AG04450 (cell line): ENCODE data around the gene STK32C. TPM values are rescaled to one million over a fixed set of nuclear protein-coding genes. Genes with fewer than 3 reads are reported as not detected.

Experiments
- CTCF ChIA-PET: fragments of 300-600, 350-600 bp; formaldehyde crosslinking; extraction: SDS; loops from one replicate; lab custom pipeline; 2022; ENCODE audit warnings: antibody characterized with exemption, inconsistent platforms; lab: Charles Lee
- POLR2A ChIA-PET: fragments of 350-600 bp; formaldehyde crosslinking; extraction: SDS; loops from one replicate; lab custom pipeline; 2021; ENCODE audit warnings: antibody characterized with exemption, inconsistent platforms; lab: Yijun Ruan, JAX
- DNase-seq: peaks from one replicate; pipeline ENCODE4 v3.0.0-alpha.2; 2011; ENCODE audit warnings: low read depth, low spot score
- H3K27ac ChIP-seq: one replicate; pipeline ENCODE4 v1.5.1; 2012; ENCODE audit warnings: low read depth, low read length, control low read depth
- H3K27me3 ChIP-seq: one replicate; pipeline ENCODE4 v1.6.0; 2012; ENCODE audit warnings: low read length; ENCODE audit not compliant: control insufficient read depth, insufficient read depth
- H3K4me3 ChIP-seq: 2 replicates; pipeline ENCODE4 v1.5.1; 2011; ENCODE audit warnings: mild to moderate bottlenecking, low read depth, low read length, control low read depth
- H3K9me3 ChIP-seq: 2 replicates; pipeline ENCODE4 v1.5.1; 2012; ENCODE audit warnings: low read length; ENCODE audit not compliant: control insufficient read depth, insufficient read depth
- polyA plus RNA-seq: library from polyadenylated mRNA; depleted of rRNA; stranded (reverse); fragments of >200 nt; gene quantifications from 2 replicates; pipeline ENCODE4 v1.2.3, GENCODE V29; 2011
- TF ChIP-seq, protein P1 (sequence below): IDR thresholded peaks from 2 replicates; pipeline ENCODE4 v1.5.1; 2011; ENCODE audit warnings: low read depth, low read length, control low read depth, inconsistent platforms

STK32C gene
- polyA plus RNA-seq, 1 experiment, result 5.3 TPM

DNA sequence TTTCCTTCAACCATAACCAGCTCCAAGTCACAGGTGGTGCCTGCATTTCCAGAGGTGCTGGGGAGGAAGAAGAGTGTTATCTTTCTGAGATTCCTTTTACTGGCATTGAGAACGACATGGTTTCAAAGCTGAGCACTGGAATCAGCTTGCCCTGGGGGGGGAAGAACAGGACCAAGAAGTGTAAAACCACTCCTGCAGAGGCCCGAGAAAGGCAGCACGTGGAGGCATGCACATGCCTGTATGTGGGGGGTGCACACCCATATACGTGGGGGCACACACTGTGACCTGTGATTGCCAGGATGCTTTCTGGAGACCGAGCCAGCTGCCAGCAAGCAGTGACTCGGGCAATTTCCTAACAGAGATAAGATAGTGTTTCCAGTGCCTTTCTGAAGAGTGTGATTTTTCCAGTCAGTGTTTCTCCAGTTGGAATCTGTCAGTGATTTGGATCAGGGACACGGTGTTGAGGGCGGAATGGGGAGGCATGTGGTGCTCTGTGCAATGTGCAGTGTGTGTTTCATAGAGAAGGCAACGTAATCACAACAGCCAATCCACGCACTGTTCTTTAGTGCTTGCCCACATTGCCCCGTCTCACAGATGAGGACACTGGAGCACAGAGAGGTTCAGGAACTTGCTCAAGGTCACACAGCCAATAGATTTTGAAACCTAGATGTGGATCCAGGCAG lies 28.5 kb upstream of the STK32C start:
- H3K27me3 ChIP-seq, result no peaks in the 10 kb centered on the region
- DNase-seq, result no peak
- CTCF ChIA-PET, result no interaction called here

DNA sequence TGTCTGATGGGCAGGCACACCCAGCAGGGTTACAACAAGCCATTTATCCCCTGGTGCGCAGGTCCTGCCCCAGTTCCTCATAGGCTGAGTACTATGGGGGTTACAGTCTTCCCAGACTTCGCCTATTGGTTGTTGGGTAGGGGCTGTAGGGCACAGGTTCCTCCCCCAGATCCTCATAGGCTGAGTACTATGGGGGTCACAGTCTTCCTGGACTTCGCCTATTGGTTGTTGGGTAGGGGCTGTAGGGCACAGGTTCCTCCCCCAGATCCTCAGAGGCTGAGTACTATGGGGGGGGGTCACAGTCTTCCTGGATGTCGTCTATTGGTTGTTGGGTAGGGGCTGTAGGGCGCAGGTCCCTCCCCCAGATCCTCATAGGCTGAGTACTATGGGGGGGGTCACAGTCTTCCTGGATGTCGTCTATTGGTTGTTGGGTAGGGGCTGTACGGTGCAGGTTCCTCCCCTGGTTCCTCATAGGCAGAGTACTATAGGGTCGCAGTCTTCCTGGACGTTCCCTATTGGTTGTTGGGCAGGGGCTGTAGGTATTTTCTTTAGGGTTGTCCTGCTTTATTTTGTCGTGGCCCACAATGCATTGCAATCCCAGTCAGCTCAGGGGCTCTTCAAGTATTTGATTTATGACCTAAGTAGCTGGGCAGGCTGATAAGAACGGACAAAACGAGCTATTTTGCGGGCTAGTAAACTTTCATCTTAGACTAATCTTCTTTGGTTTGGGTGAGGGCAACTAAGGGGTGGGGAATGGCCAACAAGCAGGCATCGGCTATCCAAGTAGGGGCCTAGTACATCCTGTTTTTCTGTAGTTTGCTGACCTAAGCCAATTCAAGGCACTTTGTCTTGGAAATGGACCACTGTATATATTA lies 27.7 kb upstream of the STK32C start:
- ChIA-PET CTCF (no interaction called here), POLR2A (no interaction called here)
- Histone ChIP-seq H3K27me3 (no peaks in the 10 kb centered on the region), H3K9me3 (no peaks in the 10 kb centered on the region; the same call in 1 of the 2 replicates), H3K27ac (no peak overlapping the region), H3K4me3 (no peak overlapping the region)
- no peak for DNase-seq
- TF ChIP-seq, protein P1, sequence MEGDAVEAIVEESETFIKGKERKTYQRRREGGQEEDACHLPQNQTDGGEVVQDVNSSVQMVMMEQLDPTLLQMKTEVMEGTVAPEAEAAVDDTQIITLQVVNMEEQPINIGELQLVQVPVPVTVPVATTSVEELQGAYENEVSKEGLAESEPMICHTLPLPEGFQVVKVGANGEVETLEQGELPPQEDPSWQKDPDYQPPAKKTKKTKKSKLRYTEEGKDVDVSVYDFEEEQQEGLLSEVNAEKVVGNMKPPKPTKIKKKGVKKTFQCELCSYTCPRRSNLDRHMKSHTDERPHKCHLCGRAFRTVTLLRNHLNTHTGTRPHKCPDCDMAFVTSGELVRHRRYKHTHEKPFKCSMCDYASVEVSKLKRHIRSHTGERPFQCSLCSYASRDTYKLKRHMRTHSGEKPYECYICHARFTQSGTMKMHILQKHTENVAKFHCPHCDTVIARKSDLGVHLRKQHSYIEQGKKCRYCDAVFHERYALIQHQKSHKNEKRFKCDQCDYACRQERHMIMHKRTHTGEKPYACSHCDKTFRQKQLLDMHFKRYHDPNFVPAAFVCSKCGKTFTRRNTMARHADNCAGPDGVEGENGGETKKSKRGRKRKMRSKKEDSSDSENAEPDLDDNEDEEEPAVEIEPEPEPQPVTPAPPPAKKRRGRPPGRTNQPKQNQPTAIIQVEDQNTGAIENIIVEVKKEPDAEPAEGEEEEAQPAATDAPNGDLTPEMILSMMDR, result no peak

More for the DNA sequence above, 28.5 kb upstream of the STK32C start:
- Histone ChIP-seq H3K4me3 (no peak overlapping the region), H3K27ac (no peak overlapping the region), H3K9me3 (no peaks in the 10 kb centered on the region; the same call in 1 of the 2 replicates)
- POLR2A ChIA-PET, result no interaction called here
- TF ChIP-seq, protein P1, result no peak

DNA sequence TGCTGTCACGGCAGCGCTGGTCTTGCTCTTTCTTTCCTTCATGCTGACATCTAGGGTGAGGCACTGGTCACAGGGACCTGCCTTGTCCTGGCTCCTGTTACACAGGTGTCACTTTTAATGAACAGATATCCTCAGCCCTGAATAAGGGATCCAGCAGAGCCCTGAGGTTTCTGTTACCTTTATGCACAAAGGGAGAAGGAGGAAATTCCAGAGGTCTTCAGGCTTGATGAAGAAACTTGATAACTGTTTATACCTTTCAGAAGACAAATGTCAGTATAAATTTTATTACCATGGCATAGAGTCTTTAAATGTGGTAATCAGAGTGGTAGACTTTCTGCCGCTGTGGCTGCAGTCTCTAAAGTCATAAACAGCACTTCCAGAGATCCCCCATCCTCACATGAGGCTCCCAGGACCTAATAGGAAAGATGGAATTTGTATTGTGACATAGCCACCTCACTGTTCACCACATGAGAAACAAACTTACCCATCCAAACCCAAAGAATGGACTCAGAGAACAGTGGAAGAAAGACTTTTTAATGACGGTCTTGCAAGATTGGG lies 27.0 kb upstream of the STK32C start:
- Histone ChIP-seq H3K27me3 (no peaks in the 10 kb centered on the region), H3K27ac (no peak overlapping the region), H3K9me3 (no peaks in the 10 kb centered on the region; the same call in 1 of the 2 replicates), H3K4me3 (no peak overlapping the region)
- no peak for DNase-seq
- TF ChIP-seq, protein P1, result no peak
- ChIA-PET CTCF (no interaction called here), POLR2A (no interaction called here)

DNA sequence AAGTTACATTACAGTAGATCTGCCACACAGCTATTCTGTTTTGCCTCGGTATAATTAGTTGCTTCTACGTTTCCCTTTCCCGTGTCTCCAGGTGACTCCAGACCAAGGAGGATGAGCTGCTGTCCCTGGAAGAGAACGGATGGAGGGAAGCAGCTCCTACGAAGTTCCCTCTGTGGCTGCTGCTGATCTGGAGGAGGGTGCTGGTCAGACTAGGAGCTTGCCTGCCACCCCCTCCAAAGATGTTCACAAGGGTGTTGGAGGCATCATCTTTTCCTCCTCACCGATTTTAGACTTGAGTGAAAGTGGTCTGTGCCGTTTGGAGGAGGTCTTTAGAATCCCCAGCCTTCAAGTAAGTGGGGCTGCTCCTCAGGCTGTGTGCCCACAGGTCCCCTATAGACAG lies 25.6 kb upstream of the STK32C start:
- no peaks in the 10 kb centered on the region for H3K27me3 ChIP-seq
- ChIA-PET POLR2A (no interaction called here), CTCF (interaction anchor here (0.6 to 1.0 kb wide), 2 partner anchors 15 to 362 kb away, joined by 3 to 5 read pairs; no protein-coding TSS in a partner anchor)
- TF ChIP-seq, protein P1, result no peak
- no peaks in the 10 kb centered on the region; the same call in 1 of the 2 replicates for H3K9me3 ChIP-seq
- H3K27ac ChIP-seq, result no peak overlapping the region
- H3K4me3 ChIP-seq, result no peak overlapping the region
- DNase-seq, result no peak

DNA sequence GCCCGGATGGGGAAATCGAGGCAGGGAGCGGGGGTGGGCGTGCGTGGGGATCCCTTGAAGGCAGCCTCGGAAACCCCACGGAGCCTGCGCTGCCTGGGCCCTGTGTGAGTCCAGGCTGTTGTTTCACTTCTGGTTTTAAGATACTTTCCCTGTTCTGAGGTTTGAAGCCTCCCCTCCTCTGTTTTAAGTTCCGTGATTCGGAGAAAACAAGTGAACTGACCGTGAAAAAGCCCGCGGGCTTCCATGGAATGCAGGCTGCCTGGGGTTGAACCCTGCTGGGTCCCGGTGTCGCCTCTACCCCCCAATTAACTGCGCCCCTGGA lies 24.6 kb upstream of the STK32C start:
- Histone ChIP-seq H3K27me3 (no peaks in the 10 kb centered on the region), H3K9me3 (no peaks in the 10 kb centered on the region; the same call in 1 of the 2 replicates), H3K4me3 (peak overlapping the region; percentile 81), H3K27ac (peak overlapping the region; percentile 47)
- TF ChIP-seq, protein P1, result no peak
- CTCF ChIA-PET, result no interaction called here
- no peak for DNase-seq
- POLR2A ChIA-PET, result no interaction called here
